Effector memory CD4-positive, alpha-beta T cell (primary cell): ENCODE measurements around the gene KLF4.

Experiments used
- DNase-seq, 3 donors: peaks; one replicate each; pipeline ENCODE4 v3.0.0-alpha.2; 2020
- H3K27ac ChIP-seq: 2 replicates; pipeline ENCODE4 v1.7.0; 2013; ENCODE audit warnings: mild to moderate bottlenecking, low read length, moderate library complexity; ENCODE audit not compliant: insufficient read depth, poor library complexity, severe bottlenecking
- H3K27me3 ChIP-seq: replicated peaks from 2 replicates; pipeline ENCODE4 v1.7.0; 2013; ENCODE audit warnings: mild to moderate bottlenecking, low read length; ENCODE audit not compliant: insufficient read depth, control insufficient read depth, poor library complexity, severe bottlenecking
- H3K36me3 ChIP-seq: 2 replicates; pipeline ENCODE4 v1.7.0; 2013; ENCODE audit warnings: mild to moderate bottlenecking, low read length, moderate library complexity; ENCODE audit not compliant: control insufficient read depth, insufficient read depth
- H3K4me1 ChIP-seq: 2 replicates; pipeline ENCODE4 v1.7.0; 2013; ENCODE audit warnings: low read length, mild to moderate bottlenecking; ENCODE audit not compliant: control insufficient read depth, insufficient read depth, poor library complexity, severe bottlenecking
- H3K4me3 ChIP-seq: 2 replicates; pipeline ENCODE4 v1.7.0; 2013; ENCODE audit warnings: low read length, low read depth, mild to moderate bottlenecking; ENCODE audit not compliant: insufficient read depth, poor library complexity, severe bottlenecking
- H3K9me3 ChIP-seq: 2 replicates; pipeline ENCODE4 v1.7.0; 2013; ENCODE audit warnings: mild to moderate bottlenecking, low read length, moderate library complexity; ENCODE audit not compliant: control insufficient read depth
- total RNA-seq, 3 donors: gene quantifications; one replicate each; lab custom pipeline; 2026; lab: John Stamatoyannopoulos, UW

The KLF4 gene
- total RNA-seq, result 33.0 to 61.8 (median 41.2) reads per million in 3 donors

- peaks cover 21% of the 10 kb centered on the region for H3K4me1 ChIP-seq
- no peak within 1 kb of the TSS for H3K27ac ChIP-seq
- H3K4me3 ChIP-seq, result peak within 1 kb of the TSS; percentile 42
- peaks cover 16% of the 10 kb centered on the region for H3K27me3 ChIP-seq
- no peaks in the 10 kb centered on the region for H3K9me3 ChIP-seq
- peak; percentile 14 to 38 (median 38) for DNase-seq
- no peaks in the 10 kb centered on the region for H3K36me3 ChIP-seq
Observed at GRCh38 chr9:107489687-107490605, at the start of gene KLF4. TSS of gene KLF4 (minus strand) at chr9:107489769. CDS start at chr9:107489172, 597 bp downstream.

- Histone ChIP-seq H3K9me3 (no peaks in the 10 kb centered on the region), H3K27me3 (no peaks in the 10 kb centered on the region), H3K4me1 (no peaks in the 10 kb centered on the region), H3K36me3 (no peaks in the 10 kb centered on the region), H3K27ac (no peak overlapping the region), H3K4me3 (no peak overlapping the region)
- no peak for DNase-seq
Observed at GRCh38 chr9:107536462-107536861, 46.9 kb upstream of the KLF4 start.

GRCh38 chr9:107534510-107535078 is 45.0 kb upstream of the KLF4 start:
- DNase-seq, result no peak
- H3K36me3 ChIP-seq, result no peaks in the 10 kb centered on the region
- no peaks in the 10 kb centered on the region for H3K4me1 ChIP-seq
- no peak overlapping the region for H3K4me3 ChIP-seq
- H3K27ac ChIP-seq, result no peak overlapping the region
- no peaks in the 10 kb centered on the region for H3K27me3 ChIP-seq
- no peaks in the 10 kb centered on the region for H3K9me3 ChIP-seq

GRCh38 chr9:107530679-107531078 is 41.1 kb upstream of the KLF4 start:
- Histone ChIP-seq H3K4me1 (no peaks in the 10 kb centered on the region), H3K36me3 (no peaks in the 10 kb centered on the region), H3K27ac (no peak overlapping the region), H3K4me3 (no peak overlapping the region), H3K27me3 (no peaks in the 10 kb centered on the region), H3K9me3 (no peaks in the 10 kb centered on the region)
- DNase-seq, result no peak

GRCh38 chr9:107528686-107529085 is 39.1 kb upstream of the KLF4 start:
- Histone ChIP-seq H3K27me3 (no peaks in the 10 kb centered on the region), H3K36me3 (no peaks in the 10 kb centered on the region), H3K4me3 (no peak overlapping the region), H3K4me1 (no peaks in the 10 kb centered on the region), H3K27ac (no peak overlapping the region), H3K9me3 (no peaks in the 10 kb centered on the region)
- no peak for DNase-seq

- H3K4me1 ChIP-seq, result no peaks in the 10 kb centered on the region
- no peaks in the 10 kb centered on the region for H3K27me3 ChIP-seq
- H3K27ac ChIP-seq, result no peak overlapping the region
- no peak overlapping the region for H3K4me3 ChIP-seq
- DNase-seq, result no peak
- no peaks in the 10 kb centered on the region for H3K9me3 ChIP-seq
- H3K36me3 ChIP-seq, result no peaks in the 10 kb centered on the region
Observed at GRCh38 chr9:107523539-107523938, 34.0 kb upstream of the KLF4 start.

GRCh38 chr9:107520186-107520585 is 30.6 kb upstream of the KLF4 start:
- no peak for DNase-seq
- no peaks in the 10 kb centered on the region for H3K9me3 ChIP-seq

GRCh38 chr9:107518037-107518807 is 28.7 kb upstream of the KLF4 start:
- no peak for DNase-seq
- Histone ChIP-seq H3K9me3 (no peaks in the 10 kb centered on the region), H3K27me3 (no peaks in the 10 kb centered on the region), H3K36me3 (no peaks in the 10 kb centered on the region), H3K4me3 (no peak overlapping the region), H3K27ac (no peak overlapping the region), H3K4me1 (no peaks in the 10 kb centered on the region)

More at GRCh38 chr9:107520186-107520585, 30.6 kb upstream of the KLF4 start:
- H3K4me1 ChIP-seq, result no peaks in the 10 kb centered on the region
- H3K27me3 ChIP-seq, result no peaks in the 10 kb centered on the region
- H3K36me3 ChIP-seq, result no peaks in the 10 kb centered on the region
- H3K4me3 ChIP-seq, result no peak overlapping the region
- no peak overlapping the region for H3K27ac ChIP-seq

- Histone ChIP-seq H3K4me1 (no peaks in the 10 kb centered on the region), H3K36me3 (no peaks in the 10 kb centered on the region), H3K4me3 (no peak overlapping the region), H3K27me3 (no peaks in the 10 kb centered on the region), H3K9me3 (no peaks in the 10 kb centered on the region), H3K27ac (no peak overlapping the region)
- no peak for DNase-seq
Observed at GRCh38 chr9:107513464-107514100, 24.0 kb upstream of the KLF4 start.
